ENCODE data around the gene IL21R. TPM values are rescaled to one million over a fixed set of nuclear protein-coding genes. Genes with fewer than 3 reads are reported as not detected.

IL21R gene
- total and polyA plus RNA-seq, 2 donors (not counting 3 experiments of a cell fraction or from before 2014, with no cell fraction given), result 0.03 TPM; not detected in 1

- no peak overlapping the region for H2AFZ ChIP-seq (ENCODE audit: low read depth, low read length)
- no peaks in the 10 kb centered on the region for H3K79me2 ChIP-seq (ENCODE audit: control insufficient read depth, insufficient read depth, low read length)
- ChIA-PET POLR2A (no interaction called here), CTCF (interaction anchor here (1.2 kb wide), 1 partner anchor 10 kb away, joined by 3 read pairs; no protein-coding TSS in a partner anchor)
- no peak overlapping the region for H3K9ac ChIP-seq (replicated peaks; ENCODE audit: extremely low read depth, insufficient read depth, low read length)
- H3K4me2 ChIP-seq (ENCODE audit: insufficient read depth, low read length), result no peak overlapping the region
- no peaks in the 10 kb centered on the region for H3K9me3 ChIP-seq (replicated peaks; ENCODE audit: control insufficient read depth, insufficient read depth, low read length)
- H3K4me3 ChIP-seq (replicated peaks in 1 of 3; ENCODE audit: insufficient read depth in 1 of 3, low read depth in 1 of 3, low read length in 3 of 3), result no peak overlapping the region
- no peaks in the 10 kb centered on the region for H3K9me1 ChIP-seq (replicated peaks; ENCODE audit: control insufficient read depth, extremely low read depth, insufficient read depth, low read length)
- no TSS peak for BruUV-seq (replicated peaks)
- no peaks in the 10 kb centered on the region for H3K27me3 ChIP-seq (ENCODE audit: control insufficient read depth in 2 of 2, insufficient read depth in 2 of 2, low read length in 2 of 2)
- DNase-seq (ENCODE audit: low read depth, low spot score), result no peak
- intact Hi-C loops (cut with micrococcal nuclease), result no loop called here
- dilution Hi-C loops (cut with MboI; ENCODE audit: extremely low pct_ligation_motif_present, low sequenced_read_pairs), result no loop called here
- no peak for FAIRE-seq
- no peak overlapping the region for H3K27ac ChIP-seq (ENCODE audit: insufficient read depth, low read depth, low read length)
- no peaks in the 10 kb centered on the region for H4K20me1 ChIP-seq (replicated peaks; ENCODE audit: control insufficient read depth, extremely low read depth, insufficient read depth, low read length)
- H3K36me3 ChIP-seq (ENCODE audit: control insufficient read depth in 2 of 2, extremely low read depth in 1 of 2, insufficient read depth in 2 of 2, low read length in 2 of 2), result peaks cover 22 to 69% of the 10 kb centered on the region in 2 experiments
- no peaks in the 10 kb centered on the region for H3K4me1 ChIP-seq (ENCODE audit: control insufficient read depth, extremely low read depth, insufficient read depth, low read length)
- no peak for TF ChIP-seq POLR2A (IDR thresholded peaks at IDR 0.05; ENCODE audit: low read depth, low read length)
- TF ChIP-seq MYC (IDR thresholded peaks at IDR 0.05; ENCODE audit: low read depth, low read length), result no peak
- TF ChIP-seq FOS (IDR thresholded peaks at IDR 0.05; ENCODE audit: borderline replicate concordance, insufficient read depth, low read length), result no peak
- no peak for TF ChIP-seq MAX (IDR thresholded peaks at IDR 0.05; ENCODE audit: insufficient read depth, insufficient read length)
Measured at GRCh38 chr16:27485126-27485525, 83.2 kb downstream of the IL21R start.

- no TSS peak for BruUV-seq (replicated peaks)
- intact Hi-C loops (cut with micrococcal nuclease) (no loop called here), dilution Hi-C loops (cut with MboI; ENCODE audit: extremely low pct_ligation_motif_present, low sequenced_read_pairs) (no loop called here)
Measured at GRCh38 chr16:27485811-27486210, 83.8 kb downstream of the IL21R start.

More at GRCh38 chr16:27485811-27486210, 83.8 kb downstream of the IL21R start:
- H3K27ac ChIP-seq (ENCODE audit: insufficient read depth, low read depth, low read length), result no peak overlapping the region
- H3K9ac ChIP-seq (replicated peaks; ENCODE audit: extremely low read depth, insufficient read depth, low read length), result no peak overlapping the region
- TF ChIP-seq POLR2A (IDR thresholded peaks at IDR 0.05; ENCODE audit: low read depth, low read length) (no peak), MYC (IDR thresholded peaks at IDR 0.05; ENCODE audit: low read depth, low read length) (no peak), MAX (IDR thresholded peaks at IDR 0.05; ENCODE audit: insufficient read depth, insufficient read length) (no peak), FOS (IDR thresholded peaks at IDR 0.05; ENCODE audit: borderline replicate concordance, insufficient read depth, low read length) (no peak), CTCF (IDR thresholded peaks at IDR 0.05; ENCODE audit: extremely low read depth in 1 of 2, insufficient read depth in 1 of 2, low read depth in 1 of 2, low read length in 2 of 2) (no peak)
- H3K9me1 ChIP-seq (replicated peaks; ENCODE audit: control insufficient read depth, extremely low read depth, insufficient read depth, low read length), result no peaks in the 10 kb centered on the region
- peaks cover 23 to 69% of the 10 kb centered on the region in 2 experiments for H3K36me3 ChIP-seq (ENCODE audit: control insufficient read depth in 2 of 2, extremely low read depth in 1 of 2, insufficient read depth in 2 of 2, low read length in 2 of 2)
- H3K9me3 ChIP-seq (replicated peaks; ENCODE audit: control insufficient read depth, insufficient read depth, low read length), result no peaks in the 10 kb centered on the region
- no peak for FAIRE-seq
- ChIA-PET POLR2A (interaction anchor here (0.6 kb wide), 1 partner anchor 24 kb away, joined by 8 read pairs; no protein-coding TSS in a partner anchor), CTCF (interaction anchor here (1.2 kb wide), 1 partner anchor 10 kb away, joined by 3 read pairs; no protein-coding TSS in a partner anchor)
- no peaks in the 10 kb centered on the region for H3K27me3 ChIP-seq (ENCODE audit: control insufficient read depth in 2 of 2, insufficient read depth in 2 of 2, low read length in 2 of 2)
- H3K4me3 ChIP-seq (replicated peaks in 1 of 3; ENCODE audit: insufficient read depth in 1 of 3, low read depth in 1 of 3, low read length in 3 of 3), result no peak overlapping the region
- no peak overlapping the region for H2AFZ ChIP-seq (ENCODE audit: low read depth, low read length)
- H3K4me2 ChIP-seq (ENCODE audit: insufficient read depth, low read length), result no peak overlapping the region
- H3K4me1 ChIP-seq (ENCODE audit: control insufficient read depth, extremely low read depth, insufficient read depth, low read length), result no peaks in the 10 kb centered on the region
- DNase-seq (ENCODE audit: low read depth, low spot score), result no peak
- H3K79me2 ChIP-seq (ENCODE audit: control insufficient read depth, insufficient read depth, low read length), result no peaks in the 10 kb centered on the region
- H4K20me1 ChIP-seq (replicated peaks; ENCODE audit: control insufficient read depth, extremely low read depth, insufficient read depth, low read length), result no peaks in the 10 kb centered on the region
